ENCODE measurements around the gene ACTL10. TPM values are rescaled to one million over a fixed set of nuclear protein-coding genes. Genes with fewer than 3 reads are reported as not detected.

The ACTL10 gene
- total and polyA plus RNA-seq, 10 donors: 1.1 to 3.5 (median 2.1) TPM

GRCh38 chr20:33640287-33640686, 26.5 kb upstream of the ACTL10 start:
- peaks cover 0 to 98% (median 61%) of the 10 kb centered on the region in 6 donors for H3K36me3 ChIP-seq
- intact Hi-C loops (cut with DNase I; ENCODE audit: low total_unique reads): no loop called here

GRCh38 chr20:33644313-33645071, 22.3 kb upstream of the ACTL10 start:
- no peak for DNase-seq
- intact Hi-C loops (cut with DNase I; ENCODE audit: low total_unique reads): no loop called here
- H3K4me1 ChIP-seq: peaks cover 0 to 23% (median 8%) of the 10 kb centered on the region in 6 donors
- no peaks in the 10 kb centered on the region for H3K27me3 ChIP-seq (replicated peaks in 1 of 7)
- H3K27ac ChIP-seq: no peak overlapping the region
- 90 to 95% (median 92%) methylated on average over 21 to 28 of the region's 28 CpGs for WGBS, 5 donors
- H3K36me3 ChIP-seq: peaks cover 0 to 92% (median 49%) of the 10 kb centered on the region in 6 donors
- no peak overlapping the region for H3K4me3 ChIP-seq
- H3K9me3 ChIP-seq: no peaks in the 10 kb centered on the region
- TF ChIP-seq POLR2A (IDR thresholded peaks at IDR 0.05) (no peak), CTCF (IDR thresholded peaks at IDR 0.05 in 8 of 11, conservative IDR thresholded peaks at IDR 0.05 in 3 of 11) (no peak), POLR2AphosphoS5 (IDR thresholded peaks at IDR 0.05) (peak in 1 of 3 donors; percentile 32)

More at GRCh38 chr20:33640287-33640686, 26.5 kb upstream of the ACTL10 start:
- Histone ChIP-seq H3K27ac (no peak overlapping the region), H3K9me3 (no peaks in the 10 kb centered on the region), H3K4me1 (no peaks in the 10 kb centered on the region), H3K4me3 (no peak overlapping the region), H3K27me3 (replicated peaks in 1 of 7) (no peaks in the 10 kb centered on the region)
- TF ChIP-seq POLR2AphosphoS5 (IDR thresholded peaks at IDR 0.05) (peak in 1 of 3 donors; percentile 34), POLR2A (IDR thresholded peaks at IDR 0.05) (no peak), CTCF (IDR thresholded peaks at IDR 0.05 in 8 of 11, conservative IDR thresholded peaks at IDR 0.05 in 3 of 11) (no peak)
- 70 to 79% (median 76%) methylated on average over 13 of the region's 13 CpGs for WGBS, 5 donors
- DNase-seq: no peak

- intact Hi-C loops (cut with DNase I; ENCODE audit: low total_unique reads): no loop called here
- Histone ChIP-seq H3K27ac (no peak overlapping the region), H3K4me3 (no peak overlapping the region), H3K36me3 (peaks cover 0 to 87% (median 44%) of the 10 kb centered on the region in 6 donors), H3K9me3 (no peaks in the 10 kb centered on the region), H3K27me3 (replicated peaks in 1 of 7) (no peaks in the 10 kb centered on the region), H3K4me1 (peaks cover 0 to 23% (median 8%) of the 10 kb centered on the region in 6 donors)
- TF ChIP-seq POLR2A (IDR thresholded peaks at IDR 0.05) (no peak), POLR2AphosphoS5 (IDR thresholded peaks at IDR 0.05) (no peak), CTCF (IDR thresholded peaks at IDR 0.05 in 8 of 11, conservative IDR thresholded peaks at IDR 0.05 in 3 of 11) (no peak)
- 65 to 86% (median 73%) methylated on average over 4 of the region's 4 CpGs for WGBS, 5 donors
- no peak for DNase-seq
These were observed 21.7 kb upstream of the ACTL10 start for GRCh38 chr20:33645072-33645358.

GRCh38 chr20:33645396-33645795, 21.3 kb upstream of the ACTL10 start:
- DNase-seq: no peak
- Histone ChIP-seq H3K4me3 (no peak overlapping the region), H3K4me1 (peaks cover 0 to 23% (median 8%) of the 10 kb centered on the region in 6 donors), H3K27me3 (replicated peaks in 1 of 7) (no peaks in the 10 kb centered on the region), H3K36me3 (peaks cover 0 to 83% (median 40%) of the 10 kb centered on the region in 6 donors), H3K27ac (no peak overlapping the region), H3K9me3 (no peaks in the 10 kb centered on the region)
- intact Hi-C loops (cut with DNase I; ENCODE audit: low total_unique reads): no loop called here
- TF ChIP-seq POLR2AphosphoS5 (IDR thresholded peaks at IDR 0.05) (no peak), CTCF (IDR thresholded peaks at IDR 0.05 in 8 of 11, conservative IDR thresholded peaks at IDR 0.05 in 3 of 11) (no peak), POLR2A (IDR thresholded peaks at IDR 0.05) (no peak)
- WGBS, 5 donors: 78 to 96% (median 88%) methylated on average over 2 of the region's 2 CpGs
